ENCODE data around the gene PLCB1. TPM values are rescaled to one million over a fixed set of nuclear protein-coding genes. Genes with fewer than 3 reads are reported as not detected.

The PLCB1 gene
- total RNA-seq, 1 experiment from 2014 or later, result 0.06 TPM

- DNase-seq (ENCODE audit: low read depth), result no peak
Observed at GRCh38 chr20:8301655-8302054, 169.6 kb downstream of the PLCB1 start.

DNA sequence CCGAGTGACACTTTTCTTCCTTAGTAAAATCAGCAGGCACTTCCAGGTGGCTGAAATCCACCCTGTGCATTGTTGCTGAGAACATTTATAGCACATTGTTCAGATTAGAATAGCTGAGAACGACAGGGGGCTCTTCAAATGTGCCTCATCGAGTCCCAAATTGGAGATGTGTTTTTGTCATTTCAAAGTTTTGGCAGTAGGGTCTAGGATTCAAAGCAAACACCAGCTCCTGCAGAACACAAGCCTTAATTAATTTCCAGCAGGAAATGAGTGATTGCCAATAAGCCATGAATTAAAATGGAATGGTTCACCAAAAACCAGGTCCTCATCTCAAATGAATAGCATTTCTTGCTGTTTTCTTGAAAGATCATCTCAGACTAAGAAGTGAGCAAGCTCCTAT lies 171.6 kb downstream of the PLCB1 start:
- DNase-seq (ENCODE audit: low read depth), result no peak

DNA sequence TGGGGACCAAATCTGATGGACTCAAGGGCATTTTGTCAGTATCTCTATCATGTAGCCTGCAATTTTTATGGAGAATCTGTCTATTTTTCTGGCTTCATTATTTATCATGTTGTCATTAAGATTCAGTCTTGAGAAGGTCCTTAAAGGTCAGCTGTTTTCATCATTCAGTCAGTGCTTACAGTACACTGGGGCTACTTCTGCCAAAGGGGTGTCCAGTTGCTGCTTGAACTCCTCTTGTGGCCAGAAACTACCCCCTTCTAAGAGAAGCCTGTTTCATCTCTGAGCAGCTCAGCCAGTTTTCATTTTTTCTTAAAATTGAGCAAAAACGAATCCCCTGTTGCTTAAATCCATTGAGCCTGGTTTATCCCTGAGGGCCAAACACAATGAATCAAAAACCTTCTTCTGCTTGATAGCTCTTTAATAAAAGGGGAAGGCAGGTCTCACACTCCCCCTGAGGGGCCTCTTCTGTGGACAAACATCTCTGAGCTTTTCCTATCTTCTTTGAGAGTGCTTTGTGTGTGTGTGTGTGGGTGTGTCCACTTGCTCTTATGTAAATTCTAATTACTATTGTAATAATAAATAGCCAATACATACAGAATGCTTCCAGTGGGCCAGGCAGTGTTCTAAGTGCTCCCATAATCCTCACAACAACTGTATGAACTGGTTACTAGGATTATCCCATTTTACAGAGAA lies 172.2 kb downstream of the PLCB1 start:
- no peak for DNase-seq (ENCODE audit: low read depth)

DNA sequence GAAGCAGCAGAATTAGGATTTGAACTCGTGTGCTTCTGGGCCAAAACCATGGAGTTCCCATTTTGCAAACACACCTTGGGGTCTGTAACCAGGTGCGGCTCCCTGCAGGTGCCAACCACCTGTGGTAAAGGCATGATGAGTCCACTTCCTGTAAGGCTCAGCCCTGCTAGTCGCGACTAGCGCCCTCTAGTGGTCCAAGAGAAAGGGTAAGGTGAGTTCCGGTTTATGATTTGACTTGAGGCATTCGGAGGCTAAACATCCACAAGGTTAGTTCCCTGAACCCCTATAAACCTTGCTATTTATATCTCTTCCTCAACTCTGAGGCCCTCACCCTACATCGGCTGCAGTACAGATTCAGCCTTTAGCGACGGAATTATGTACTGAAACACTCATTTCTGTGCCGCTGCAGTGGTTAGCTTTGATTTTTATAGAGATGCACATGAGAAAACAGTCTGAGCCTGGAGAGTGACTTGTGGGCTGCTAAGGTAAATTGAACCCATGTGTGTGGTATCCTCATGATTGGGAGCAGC lies 173.4 kb downstream of the PLCB1 start:
- DNase-seq (ENCODE audit: low read depth), result no peak

GRCh38 chr20:8306937-8307336 lies 174.9 kb downstream of the PLCB1 start:
- DNase-seq (ENCODE audit: low read depth), result no peak

- DNase-seq (ENCODE audit: low read depth), result no peak
Observed at GRCh38 chr20:8309634-8310033, 177.6 kb downstream of the PLCB1 start.

DNA sequence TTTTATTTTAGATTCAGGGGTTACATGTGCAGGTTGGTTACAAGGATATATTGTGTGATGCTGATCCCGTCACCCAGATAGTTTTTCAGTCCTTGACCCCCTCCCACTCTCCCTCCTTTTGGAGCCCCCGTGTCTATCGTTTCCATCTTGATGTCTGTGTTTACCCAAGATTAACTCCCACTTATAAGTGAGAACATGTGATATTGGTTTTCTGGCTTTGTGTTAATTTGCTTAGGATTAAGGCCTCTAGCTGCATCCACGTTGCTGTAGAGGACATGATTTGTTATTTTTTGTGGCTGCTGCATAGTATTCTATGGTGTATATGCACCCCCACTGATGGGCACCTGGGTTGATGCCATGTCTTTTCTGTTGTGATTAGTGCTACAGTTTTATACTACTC lies 178.6 kb downstream of the PLCB1 start:
- DNase-seq (ENCODE audit: low read depth), result no peak

DNA sequence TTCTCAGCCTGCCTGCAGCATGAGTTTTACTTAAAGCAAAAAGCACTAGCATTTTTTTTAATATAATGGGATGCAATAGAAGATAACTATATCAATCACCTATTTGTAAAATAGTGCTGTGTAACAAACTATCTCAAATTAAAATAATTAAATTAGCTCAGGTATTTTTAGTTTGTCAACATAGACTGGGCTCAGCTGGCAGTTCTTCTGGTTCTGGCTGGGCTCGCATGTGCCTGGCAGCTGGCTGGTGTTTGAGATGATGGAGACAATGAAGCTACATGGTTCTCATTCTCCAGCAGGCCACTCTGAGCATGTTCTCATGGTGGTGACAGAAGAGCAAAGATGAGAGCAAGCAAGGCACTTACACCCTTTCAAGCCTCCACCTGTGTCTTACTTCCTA lies 181.0 kb downstream of the PLCB1 start:
- DNase-seq (ENCODE audit: low read depth), result no peak

DNA sequence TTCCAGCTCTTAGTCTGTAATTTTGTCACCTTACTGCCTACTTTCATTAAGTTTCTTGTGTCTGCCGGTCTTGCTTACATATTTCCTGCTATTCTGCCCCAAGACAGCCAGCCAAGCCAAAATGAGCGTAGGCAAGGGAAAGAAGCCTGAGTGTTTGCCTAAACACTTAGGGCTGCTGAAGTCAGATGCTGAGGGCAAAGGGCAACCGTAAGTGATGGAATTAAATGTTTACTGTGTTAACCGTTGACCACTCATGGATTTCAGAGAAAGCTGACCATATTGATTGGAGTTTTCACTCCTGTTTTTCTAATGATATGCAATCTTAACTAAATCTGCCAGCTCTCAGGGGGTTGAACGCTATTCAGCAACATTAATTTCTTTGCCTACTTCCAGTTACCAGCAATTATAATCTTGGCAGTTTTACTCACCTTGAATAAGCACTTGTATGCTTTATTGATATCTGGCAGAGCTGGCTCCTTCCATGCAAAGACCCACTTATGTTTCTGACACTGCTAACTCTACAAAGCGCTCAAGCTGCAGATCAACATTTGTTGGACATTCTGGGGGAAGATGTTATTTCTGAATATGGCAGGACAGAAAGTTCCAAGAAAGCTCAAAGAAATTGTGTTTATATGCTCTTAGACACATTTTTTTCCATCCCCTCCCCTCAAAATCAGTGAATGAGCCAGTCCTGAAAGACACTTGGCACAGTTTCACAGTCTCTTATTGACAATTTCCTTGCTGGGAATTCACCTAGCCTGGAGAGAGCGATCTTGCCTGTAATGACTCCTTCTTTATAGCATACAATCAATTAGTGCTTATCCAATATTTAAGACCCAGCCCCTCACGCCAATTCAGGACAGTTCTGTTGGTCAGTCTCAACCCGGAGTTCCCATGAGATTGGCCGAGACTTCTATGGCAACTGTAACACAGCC lies 183.8 kb downstream of the PLCB1 start:
- DNase-seq (ENCODE audit: low read depth), result no peak

DNA sequence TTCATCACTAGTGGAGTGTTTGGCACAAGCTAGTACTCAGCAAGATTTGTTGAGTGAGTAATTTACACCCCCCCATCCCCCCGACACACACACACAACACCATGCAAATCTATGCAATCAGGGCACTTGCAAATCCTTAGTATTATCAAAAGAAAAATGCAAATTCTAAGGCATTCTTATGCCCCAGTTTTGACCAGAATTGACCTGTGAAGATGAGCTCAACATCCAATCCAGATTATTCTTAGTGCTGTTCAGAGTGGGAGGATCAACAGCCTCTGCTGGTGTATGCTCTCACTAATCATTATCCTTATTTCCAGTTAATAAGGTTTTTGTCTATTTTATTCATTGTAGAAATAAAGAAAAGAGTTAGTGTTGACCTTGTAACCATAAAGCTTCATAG lies 185.4 kb downstream of the PLCB1 start:
- no peak for DNase-seq (ENCODE audit: low read depth)

- no peak for DNase-seq (ENCODE audit: low read depth)
Observed at GRCh38 chr20:8318965-8319625, 187.0 kb downstream of the PLCB1 start.

- DNase-seq (ENCODE audit: low read depth), result no peak
Observed at GRCh38 chr20:8320306-8320705, 188.2 kb downstream of the PLCB1 start.

DNA sequence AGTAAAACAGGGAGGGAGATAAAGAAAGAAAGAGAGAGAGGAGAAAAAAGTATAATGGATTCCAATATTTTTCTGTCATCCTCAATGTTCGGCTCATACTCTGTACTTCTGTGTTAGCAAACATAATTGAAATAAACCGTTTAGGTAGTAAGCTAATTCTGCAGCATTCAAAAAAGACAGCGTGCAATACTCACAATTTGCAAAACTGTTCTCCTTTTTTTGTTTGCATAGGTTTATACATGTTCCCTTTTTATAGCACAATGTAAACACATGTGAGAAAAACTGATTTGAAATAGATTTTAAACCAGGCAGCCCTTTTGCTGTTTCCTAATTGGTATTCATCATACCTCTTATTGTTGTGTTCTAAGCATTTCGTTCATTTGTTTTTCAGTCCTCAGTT lies 188.9 kb downstream of the PLCB1 start:
- no peak for DNase-seq (ENCODE audit: low read depth)

GRCh38 chr20:8322662-8323217 lies 190.7 kb downstream of the PLCB1 start:
- no peak for DNase-seq (ENCODE audit: low read depth)

GRCh38 chr20:8326191-8326590 lies 194.1 kb downstream of the PLCB1 start:
- no peak for DNase-seq (ENCODE audit: low read depth)

GRCh38 chr20:8326899-8327298 lies 194.8 kb downstream of the PLCB1 start:
- no peak for DNase-seq (ENCODE audit: low read depth)

GRCh38 chr20:8328189-8328588 lies 196.1 kb downstream of the PLCB1 start:
- DNase-seq (ENCODE audit: low read depth), result no peak

DNA sequence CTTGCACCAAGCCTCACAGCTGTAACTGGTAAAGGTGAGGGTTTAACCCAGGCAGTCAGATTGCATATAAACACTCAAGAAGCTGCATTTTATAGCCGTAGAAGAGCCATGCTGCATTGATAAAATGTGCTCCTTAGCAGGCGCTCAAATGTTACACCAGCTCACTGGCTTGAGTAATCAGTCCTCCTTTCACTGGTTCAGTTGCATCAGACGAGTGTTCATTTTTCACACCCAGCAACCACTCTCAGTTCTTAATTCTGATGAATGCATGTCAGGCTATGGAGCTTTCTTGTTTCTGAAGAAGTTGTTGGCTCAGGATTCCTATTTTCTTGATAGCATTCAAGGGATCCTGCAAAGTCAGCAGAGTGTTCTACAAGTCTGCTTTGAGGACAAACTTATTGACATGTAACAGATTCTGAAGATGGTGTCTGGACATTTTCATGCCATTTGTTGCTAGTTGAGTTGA lies 198.3 kb downstream of the PLCB1 start:
- DNase-seq (ENCODE audit: low read depth), result no peak

- no peak for DNase-seq (ENCODE audit: low read depth)
Observed at GRCh38 chr20:8330785-8331695, 199.0 kb downstream of the PLCB1 start.

- no peak for DNase-seq (ENCODE audit: low read depth)
Observed at GRCh38 chr20:8331740-8332412, 199.8 kb downstream of the PLCB1 start.
